Caco-2 (cell line): ENCODE data around the gene GFAP. TPM values are rescaled to one million over a fixed set of nuclear protein-coding genes. Genes with fewer than 3 reads are reported as not detected.

Source experiments
- BruUV-seq: library from RNA; stranded (reverse); fragments of 400-500 nt; replicated peaks from 2 replicates; lab custom pipeline; 2021; lab: Mats Ljungman, UMichigan
- CTCF ChIA-PET: fragments of 300-600 bp; sonication (Branson Sonifier 250); formaldehyde crosslinking; loops from one replicate; lab custom pipeline; 2022; ENCODE audit warnings: antibody characterized with exemption; lab: Charles Lee
- POLR2A ChIA-PET: fragments of 300-600 bp; sonication (Branson Sonifier 250); formaldehyde crosslinking; loops from one replicate; lab custom pipeline; 2022; ENCODE audit warnings: antibody characterized with exemption; lab: Charles Lee
- DNase-seq, 2 experiments: peaks; one replicate each; pipeline versions ENCODE4 v3.0.0 to v3.0.0-alpha.2; 2020 to 2022
- H3K27me3 ChIP-seq: replicated peaks from 2 replicates; pipeline ENCODE4 v1.6.0; 2011; ENCODE audit warnings: low read length; ENCODE audit not compliant: control insufficient read depth, insufficient read depth
- H3K36me3 ChIP-seq: 2 replicates; pipeline ENCODE4 v1.5.1; 2011; ENCODE audit warnings: low read length; ENCODE audit not compliant: control insufficient read depth, insufficient read depth
- H3K4me1 ChIP-seq: fragments of 250-450 bp; sonication (Bioruptor Pico); 2 replicates; pipeline ENCODE4 v1.5.1; 2020; ENCODE audit warnings: mild to moderate bottlenecking
- H3K4me3 ChIP-seq: 2 replicates; pipeline ENCODE4 v1.5.1; 2011; ENCODE audit warnings: low read depth, mild to moderate bottlenecking, control low read depth, low read length
- H3K9me3 ChIP-seq: fragments of 250-450 bp; sonication (Bioruptor Pico); 2 replicates; pipeline ENCODE4 v1.5.1; 2020; ENCODE audit warnings: mild to moderate bottlenecking, moderate library complexity
- H3K27ac Mint-ChIP-seq: one replicate; pipeline ENCODE4 v1.8.0; 2022; ENCODE audit warnings: mixed read lengths; ENCODE audit not compliant: unreplicated experiment
- H3K27me3 Mint-ChIP-seq: one replicate; pipeline ENCODE4 v1.8.0; 2022; ENCODE audit warnings: mixed read lengths; ENCODE audit not compliant: insufficient read depth, unreplicated experiment
- H3K36me3 Mint-ChIP-seq: one replicate; pipeline ENCODE4 v1.8.0; 2022; ENCODE audit warnings: mild to moderate bottlenecking, mixed read lengths; ENCODE audit not compliant: insufficient read depth, unreplicated experiment
- H3K4me1 Mint-ChIP-seq: one replicate; pipeline ENCODE4 v1.8.0; 2022; ENCODE audit warnings: low read depth, mixed read lengths; ENCODE audit not compliant: unreplicated experiment
- H3K4me3 Mint-ChIP-seq: one replicate; pipeline ENCODE4 v1.8.0; 2022; ENCODE audit warnings: mild to moderate bottlenecking, moderate library complexity, mixed read lengths; ENCODE audit not compliant: unreplicated experiment
- H3K9me3 Mint-ChIP-seq: one replicate; pipeline ENCODE4 v1.8.0; 2022; ENCODE audit warnings: mixed read lengths; ENCODE audit not compliant: unreplicated experiment
- intact Hi-C: fragments of 100-400 bp; cut with micrococcal nuclease; formaldehyde crosslinking; loops from one replicate; pipeline ENCODE4 v1.10.0; 2022; ENCODE audit not compliant: unreplicated experiment
- total RNA-seq: library from RNA; stranded (reverse); gene quantifications from 2 replicates; pipeline ENCODE4 v1.2.3, GENCODE V29; 2022
- TF ChIP-seq, protein P1 (sequence below), 2 experiments: fragments of 200-600 bp in 1 of 2; IDR thresholded peaks; 1 replicate in 1 of 2; 2 replicates in 1 of 2; pipeline versions ENCODE4 v1.5.1 to v1.8.0; 2011 to 2022; ENCODE audit warnings: antibody characterized with exemption in 1 of 2, control low read depth in 1 of 2, inconsistent platforms in 1 of 2, low read depth in 1 of 2, low read length in 1 of 2, mild to moderate bottlenecking in 1 of 2, moderate library complexity in 1 of 2; ENCODE audit not compliant: insufficient read depth in 1 of 2, severe bottlenecking in 1 of 2, unreplicated experiment in 1 of 2

The GFAP gene
- total RNA-seq, 1 experiment from 2014 or later = not detected

- Histone ChIP-seq H3K9me3 (no peaks in the 10 kb centered on the region), H3K36me3 (no peaks in the 10 kb centered on the region; the same call in none of the 2 replicates), H3K27me3 (no peaks in the 10 kb centered on the region), H3K4me1 (no peaks in the 10 kb centered on the region), H3K4me3 (no peak overlapping the region)
- peak in 1 of 2 experiments; percentile 52 for DNase-seq
- H3K4me1 Mint-ChIP-seq = no peaks in the 10 kb centered on the region
- CTCF ChIA-PET = interaction anchor here (0.7 to 1.6 kb wide), 7 partner anchors 11 to 119 kb away, joined by 3 to 11 read pairs (median 5); partner anchors contain the start of gene EFTUD2
- intact Hi-C loops = loop anchor here (1.0 kb wide), 1 partner anchor 103 kb away; no protein-coding TSS in a partner anchor
- no peaks in the 10 kb centered on the region for H3K27me3 Mint-ChIP-seq
- no peak overlapping the region for H3K27ac Mint-ChIP-seq
- peaks cover 85% of the 10 kb centered on the region for H3K36me3 Mint-ChIP-seq
- no TSS peak for BruUV-seq
- no peaks in the 10 kb centered on the region for H3K9me3 Mint-ChIP-seq
- H3K4me3 Mint-ChIP-seq = no peak overlapping the region
- TF ChIP-seq, protein P1, sequence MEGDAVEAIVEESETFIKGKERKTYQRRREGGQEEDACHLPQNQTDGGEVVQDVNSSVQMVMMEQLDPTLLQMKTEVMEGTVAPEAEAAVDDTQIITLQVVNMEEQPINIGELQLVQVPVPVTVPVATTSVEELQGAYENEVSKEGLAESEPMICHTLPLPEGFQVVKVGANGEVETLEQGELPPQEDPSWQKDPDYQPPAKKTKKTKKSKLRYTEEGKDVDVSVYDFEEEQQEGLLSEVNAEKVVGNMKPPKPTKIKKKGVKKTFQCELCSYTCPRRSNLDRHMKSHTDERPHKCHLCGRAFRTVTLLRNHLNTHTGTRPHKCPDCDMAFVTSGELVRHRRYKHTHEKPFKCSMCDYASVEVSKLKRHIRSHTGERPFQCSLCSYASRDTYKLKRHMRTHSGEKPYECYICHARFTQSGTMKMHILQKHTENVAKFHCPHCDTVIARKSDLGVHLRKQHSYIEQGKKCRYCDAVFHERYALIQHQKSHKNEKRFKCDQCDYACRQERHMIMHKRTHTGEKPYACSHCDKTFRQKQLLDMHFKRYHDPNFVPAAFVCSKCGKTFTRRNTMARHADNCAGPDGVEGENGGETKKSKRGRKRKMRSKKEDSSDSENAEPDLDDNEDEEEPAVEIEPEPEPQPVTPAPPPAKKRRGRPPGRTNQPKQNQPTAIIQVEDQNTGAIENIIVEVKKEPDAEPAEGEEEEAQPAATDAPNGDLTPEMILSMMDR (IDR thresholded peaks at IDR 0.05; ENCODE audit: insufficient read depth in 1 of 2, low read depth in 1 of 2, low read length in 1 of 2, severe bottlenecking in 1 of 2, unreplicated experiment in 1 of 2) = peak; percentile 52 to 59
- POLR2A ChIA-PET = no interaction called here
These were observed 36.6 kb downstream of the GFAP start for GRCh38 chr17:44878627-44879221.

GRCh38 chr17:44877121-44877520 lies 38.2 kb downstream of the GFAP start:
- Histone ChIP-seq H3K4me3 (no peak overlapping the region), H3K4me1 (no peaks in the 10 kb centered on the region), H3K27me3 (no peaks in the 10 kb centered on the region), H3K9me3 (no peaks in the 10 kb centered on the region), H3K36me3 (no peaks in the 10 kb centered on the region; the same call in none of the 2 replicates)
- intact Hi-C loops = no loop called here
- TF ChIP-seq, protein P1 (IDR thresholded peaks at IDR 0.05; ENCODE audit: insufficient read depth in 1 of 2, low read depth in 1 of 2, low read length in 1 of 2, severe bottlenecking in 1 of 2, unreplicated experiment in 1 of 2) = no peak
- H3K27me3 Mint-ChIP-seq = no peaks in the 10 kb centered on the region
- peaks cover 81% of the 10 kb centered on the region for H3K36me3 Mint-ChIP-seq
- no peaks in the 10 kb centered on the region for H3K9me3 Mint-ChIP-seq
- no peaks in the 10 kb centered on the region for H3K4me1 Mint-ChIP-seq
- H3K27ac Mint-ChIP-seq = no peak overlapping the region
- POLR2A ChIA-PET = interaction anchor here (0.7 kb wide), 1 partner anchor 91 kb away, joined by 3 read pairs; the partner anchor contains the start of gene C1QL1
- CTCF ChIA-PET = interaction anchor here (0.7 to 1.0 kb wide), 5 partner anchors 13 to 396 kb away, joined by 3 to 4 read pairs (median 4); no protein-coding TSS in a partner anchor
- no TSS peak for BruUV-seq
- DNase-seq = no peak
- H3K4me3 Mint-ChIP-seq = no peak overlapping the region

DNA sequence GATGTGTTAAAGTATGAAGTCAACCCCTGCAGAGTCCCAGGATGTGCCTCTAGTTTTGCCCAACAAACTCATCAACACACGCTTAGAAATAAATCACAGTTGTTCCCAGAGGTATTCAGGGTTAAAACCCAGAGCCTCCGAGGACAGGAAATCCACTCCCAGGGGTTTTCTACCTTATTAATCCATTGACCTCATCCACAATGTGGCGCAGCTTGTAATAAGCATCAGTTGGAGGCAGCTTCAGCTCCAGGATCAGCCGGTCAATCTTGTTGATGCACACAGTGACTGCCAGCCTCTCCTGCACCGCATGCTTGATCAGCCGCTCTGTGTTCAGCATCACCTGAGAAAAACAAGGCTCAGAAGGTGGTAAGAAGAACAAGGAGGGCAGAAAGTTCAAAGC lies 39.5 kb downstream of the GFAP start:
- Histone ChIP-seq H3K9me3 (no peaks in the 10 kb centered on the region), H3K4me3 (no peak overlapping the region), H3K27me3 (no peaks in the 10 kb centered on the region), H3K36me3 (peaks cover 1% of the 10 kb centered on the region), H3K4me1 (no peaks in the 10 kb centered on the region)
- TF ChIP-seq, protein P1 (IDR thresholded peaks at IDR 0.05; ENCODE audit: insufficient read depth in 1 of 2, low read depth in 1 of 2, low read length in 1 of 2, severe bottlenecking in 1 of 2, unreplicated experiment in 1 of 2) = no peak
- Mint-ChIP-seq H3K36me3 (peaks cover 84% of the 10 kb centered on the region), H3K4me1 (no peaks in the 10 kb centered on the region), H3K27me3 (no peaks in the 10 kb centered on the region), H3K9me3 (no peaks in the 10 kb centered on the region), H3K27ac (no peak overlapping the region), H3K4me3 (no peak overlapping the region)
- DNase-seq = no peak
- ChIA-PET POLR2A (no interaction called here), CTCF (no interaction called here)
- intact Hi-C loops = no loop called here
- no TSS peak for BruUV-seq
